Lung (tissue), 12 donors: ENCODE measurements around the gene GMPS. TPM values are rescaled to one million over a fixed set of nuclear protein-coding genes. Genes with fewer than 3 reads are reported as not detected.

Source experiments
- ATAC-seq: fragments of 200-7000 bp; cut with Tn5 transposase; one replicate; pipeline ENCODE4 v1.9.1; 2020; ENCODE audit warnings: moderate number of reproducible peaks; ENCODE audit not compliant: insufficient read depth, low FRiP score
- DNase-seq, 3 donors: peaks; one replicate each; pipeline ENCODE4 v3.0.0-alpha.2; 2013 to 2017
- H3K27ac ChIP-seq, 2 donors: one replicate each; pipeline ENCODE4 v1.5.1; 2013; ENCODE audit warnings: mild to moderate bottlenecking in 2 of 2, moderate library complexity in 2 of 2, control low read depth in 1 of 2, inconsistent platforms in 1 of 2, low read depth in 1 of 2, low read length in 1 of 2
- H3K27me3 ChIP-seq, 3 donors: one replicate each; pipeline ENCODE4 v1.5.1; 2013; ENCODE audit warnings: low read length in 2 of 3; ENCODE audit not compliant: control insufficient read depth in 3 of 3, insufficient read depth in 3 of 3
- H3K36me3 ChIP-seq, 4 donors: one replicate each; pipeline ENCODE4 v1.5.1; 2013; ENCODE audit warnings: low read length in 4 of 4, mild to moderate bottlenecking in 1 of 4, moderate library complexity in 1 of 4; ENCODE audit not compliant: control insufficient read depth in 4 of 4, insufficient read depth in 4 of 4
- H3K4me1 ChIP-seq, 5 donors: one replicate each; pipeline ENCODE4 v1.5.1; 2013; ENCODE audit warnings: low read length in 5 of 5, mild to moderate bottlenecking in 2 of 5, moderate library complexity in 1 of 5; ENCODE audit not compliant: control insufficient read depth in 5 of 5, insufficient read depth in 5 of 5
- H3K4me3 ChIP-seq: one replicate; pipeline ENCODE4 v1.5.1; 2013; ENCODE audit warnings: mild to moderate bottlenecking, control low read depth, moderate library complexity
- H3K9ac ChIP-seq, 2 donors: one replicate each; pipeline ENCODE4 v1.5.1; 2013; ENCODE audit warnings: low read length in 2 of 2, control low read depth in 1 of 2; ENCODE audit not compliant: insufficient read depth in 1 of 2
- H3K9me3 ChIP-seq, 4 donors: one replicate each; pipeline ENCODE4 v1.5.1; 2013; ENCODE audit warnings: low read length in 3 of 4, mild to moderate bottlenecking in 1 of 4, moderate library complexity in 1 of 4; ENCODE audit not compliant: control insufficient read depth in 4 of 4, insufficient read depth in 3 of 4
- CTCF ChIP-seq: IDR thresholded peaks from 2 replicates; pipeline ENCODE4 v1.5.1; 2012; ENCODE audit warnings: mild to moderate bottlenecking; ENCODE audit errors: control extremely low read depth, extremely low read depth
- WGBS, 2 donors: extraction: QIAGEN DNeasy Blood & Tissue Kit; methylation state at CpG; one replicate each; pipeline ENCODE4 v1.1.7; 2013; 5-methylcytosine and 5-hydroxymethylcytosine counted together
- polyA plus RNA-seq, 2 donors: library from polyadenylated mRNA; stranded (reverse); fragments of 200-250 nt; gene quantifications; one replicate each; pipeline ENCODE4 v1.2.1, GENCODE V29; 2013
- total RNA-seq, 2 donors: library from RNA; depleted of rRNA in 1 of 2; stranded (reverse); fragments of >200 nt in 1 of 2; gene quantifications; one replicate each; pipeline ENCODE4 v1.2.1, GENCODE V29; 2014 to 2021
- donor health status: control.
- donor health status: control.
- donor health status: Bipolar disorder and iron deficiency.
- donor health status: healthy.
- donor health status: DM: yes; HTN: yes; CAD: no.

GMPS gene
- total and polyA plus RNA-seq, 4 donors, result 17.0 to 38.1 (median 22.0) TPM

- no peak for ATAC-seq
- no peak for TF ChIP-seq CTCF
- Histone ChIP-seq H3K4me1 (no peaks in the 10 kb centered on the region), H3K4me3 (no peak overlapping the region), H3K36me3 (no peaks in the 10 kb centered on the region), H3K27ac (no peak overlapping the region), H3K27me3 (no peaks in the 10 kb centered on the region), H3K9me3 (no peaks in the 10 kb centered on the region), H3K9ac (no peak overlapping the region)
- WGBS, 2 donors, result 85 to 91% methylated on average over 12 of the region's 12 CpGs
- no peak for DNase-seq
Measured at GRCh38 chr3:155863072-155863784, 7.2 kb upstream of the GMPS start.

- Histone ChIP-seq H3K27ac (peak overlapping the region; percentile 80 to 96), H3K4me1 (peaks cover 3 to 12% (median 4%) of the 10 kb centered on the region in 5 donors), H3K4me3 (peak overlapping the region; percentile 47), H3K27me3 (no peaks in the 10 kb centered on the region), H3K9ac (peak overlapping the region in 1 of 2 donors; percentile 59), H3K9me3 (no peaks in the 10 kb centered on the region), H3K36me3 (no peaks in the 10 kb centered on the region)
- no peak for TF ChIP-seq CTCF
- DNase-seq, result no peak
- WGBS, 2 donors, result 42 to 43% methylated on average over 3 of the region's 3 CpGs
- no peak for ATAC-seq
Measured at GRCh38 chr3:155869691-155870090, 759 bp upstream of the GMPS start.

- WGBS, 2 donors, result 0% methylated on average over 68 to 85 of the region's 85 CpGs
- TF ChIP-seq CTCF, result no peak
- H3K9ac ChIP-seq, result peak overlapping the region; percentile 79 to 81
- H3K27ac ChIP-seq, result peak overlapping the region; percentile 96 to 98
- no peaks in the 10 kb centered on the region for H3K9me3 ChIP-seq
- peak overlapping the region; percentile 99 for H3K4me3 ChIP-seq
- H3K36me3 ChIP-seq, result no peaks in the 10 kb centered on the region
- peak; percentile 45 for ATAC-seq
- peaks cover 3 to 14% (median 4%) of the 10 kb centered on the region in 5 donors for H3K4me1 ChIP-seq
- H3K27me3 ChIP-seq, result no peaks in the 10 kb centered on the region
- DNase-seq, result peak in 2 of 3 donors; percentile 64 to 68
Measured at GRCh38 chr3:155870945-155871745, 695 bp downstream of the GMPS start.
